WTC11 (cell line): Measurements from ENCODE around the gene ADAM8. TPM values are rescaled to one million over a fixed set of nuclear protein-coding genes. Genes with fewer than 3 reads are reported as not detected.
A peak's percentile ranks its signal among the peaks of the same experiment; 100 is the strongest.

Experiments
- ATAC-seq: fragments of 200-7000 bp; cut with Tn5 transposase; 2 replicates; pipeline ENCODE4 v1.10.0; 2021; ENCODE audit warnings: mild to moderate bottlenecking, moderate library complexity
- CTCF ChIA-PET: fragments of 300-600 bp; sonication (Branson Sonifier 250); formaldehyde crosslinking; loops from one replicate; lab custom pipeline; 2021; ENCODE audit warnings: antibody characterized with exemption; lab: Charles Lee
- POLR2A ChIA-PET: fragments of 350-600 bp; sonication (Branson Sonifier 250); formaldehyde crosslinking; loops from one replicate; lab custom pipeline; 2021; ENCODE audit warnings: antibody characterized with exemption; lab: Charles Lee
- DNase-seq: peaks from one replicate; pipeline ENCODE4 v3.0.0; 2021; ENCODE audit warnings: low spot score
- H3K27ac Mint-ChIP-seq: 2 replicates; pipeline ENCODE4 v1.8.0; 2021; ENCODE audit warnings: mixed read lengths
- H3K27me3 Mint-ChIP-seq: 2 replicates; pipeline ENCODE4 v1.8.0; 2021; ENCODE audit warnings: low read depth, mild to moderate bottlenecking, moderate library complexity, mixed read lengths
- H3K36me3 Mint-ChIP-seq: 2 replicates; pipeline ENCODE4 v1.8.0; 2021; ENCODE audit warnings: mixed read lengths
- H3K4me1 Mint-ChIP-seq: 2 replicates; pipeline ENCODE4 v1.8.0; 2022; ENCODE audit warnings: mixed read lengths
- H3K4me3 Mint-ChIP-seq: 2 replicates; pipeline ENCODE4 v1.8.0; 2021; ENCODE audit warnings: mild to moderate bottlenecking, moderate library complexity, mixed read lengths
- H3K9me3 Mint-ChIP-seq: 2 replicates; pipeline ENCODE4 v1.8.0; 2021; ENCODE audit warnings: mixed read lengths
- FOXJ3 ChIP-seq: sonication (generic); formaldehyde crosslinking; IDR thresholded peaks from 2 replicates; pipeline ENCODE4 v1.9.0; 2021; ENCODE audit warnings: missing genetic modification reagents, mild to moderate bottlenecking, borderline replicate concordance
- GRHL2 ChIP-seq: fragments of 250-450 bp; sonication (Bioruptor Pico); IDR thresholded peaks from 2 replicates; pipeline ENCODE4 v1.8.0; 2022; ENCODE audit warnings: mild to moderate bottlenecking, moderate library complexity; ENCODE audit not compliant: insufficient replicate concordance, severe bottlenecking
- IRF2 ChIP-seq: sonication (generic); formaldehyde crosslinking; IDR thresholded peaks from 2 replicates; pipeline ENCODE4 v1.8.0; 2022; ENCODE audit warnings: low read depth, missing genetic modification reagents, borderline replicate concordance
- MAX ChIP-seq: sonication (generic); formaldehyde crosslinking; IDR thresholded peaks from 2 replicates; pipeline ENCODE4 v1.8.0; 2022; ENCODE audit warnings: mild to moderate bottlenecking, missing genetic modification reagents
- MLX ChIP-seq: sonication (generic); formaldehyde crosslinking; IDR thresholded peaks from 2 replicates; pipeline ENCODE4 v1.8.1; 2023; ENCODE audit warnings: mild to moderate bottlenecking, missing genetic modification reagents, moderate library complexity
- NR3C1 ChIP-seq: sonication (generic); formaldehyde crosslinking; conservative IDR thresholded peaks from 2 replicates; pipeline ENCODE4 v1.8.1; 2023; ENCODE audit warnings: low read depth, mild to moderate bottlenecking, missing genetic modification reagents
- PRRX2 ChIP-seq: fragments of 250-450 bp; sonication (Bioruptor Pico); IDR thresholded peaks from 2 replicates; pipeline ENCODE4 v1.8.0; 2021; ENCODE audit warnings: mild to moderate bottlenecking
- RORB ChIP-seq: fragments of 250-450 bp; sonication (Bioruptor Pico); IDR thresholded peaks from 2 replicates; pipeline ENCODE4 v1.9.0; 2021; ENCODE audit warnings: mild to moderate bottlenecking
- USF1 ChIP-seq: sonication (generic); formaldehyde crosslinking; IDR thresholded peaks from 2 replicates; pipeline ENCODE4 v1.8.0; 2022; ENCODE audit warnings: mild to moderate bottlenecking, missing genetic modification reagents
- ZNF232 ChIP-seq: sonication (generic); formaldehyde crosslinking; IDR thresholded peaks from 2 replicates; pipeline ENCODE4 v1.8.0; 2022; ENCODE audit warnings: mild to moderate bottlenecking, missing genetic modification reagents
- total RNA-seq: library from RNA; stranded (reverse); gene quantifications from 3 replicates; pipeline ENCODE4 v1.2.3, GENCODE V29; 2021
- TF ChIP-seq, protein P1 (sequence below): fragments of 250-450 bp; sonication (Bioruptor Pico); IDR thresholded peaks from 2 replicates; pipeline ENCODE4 v1.9.0; 2021; ENCODE audit warnings: mild to moderate bottlenecking, borderline replicate concordance
- TF ChIP-seq, protein P2 (sequence below): sonication (generic); formaldehyde crosslinking; conservative IDR thresholded peaks from 2 replicates; pipeline ENCODE4 v1.8.1; 2023; ENCODE audit warnings: mild to moderate bottlenecking, low read depth, missing genetic modification reagents, moderate library complexity
- TF ChIP-seq, protein P3 (sequence below): fragments of 250-450 bp; sonication (Bioruptor Pico); IDR thresholded peaks from 2 replicates; pipeline ENCODE4 v1.9.0; 2021; ENCODE audit warnings: mild to moderate bottlenecking
- TF ChIP-seq, protein P4 (sequence below): sonication (generic); formaldehyde crosslinking; IDR thresholded peaks from 2 replicates; pipeline ENCODE4 v1.8.0; 2022; ENCODE audit warnings: mild to moderate bottlenecking, missing genetic modification reagents
- TF ChIP-seq, protein P5 (sequence below): sonication (generic); formaldehyde crosslinking; IDR thresholded peaks from 2 replicates; pipeline ENCODE4 v1.8.1; 2022; ENCODE audit warnings: low read depth, missing genetic modification reagents, borderline replicate concordance

The ADAM8 gene
- total RNA-seq, 1 experiment from 2014 or later = 7.2 TPM

DNA sequence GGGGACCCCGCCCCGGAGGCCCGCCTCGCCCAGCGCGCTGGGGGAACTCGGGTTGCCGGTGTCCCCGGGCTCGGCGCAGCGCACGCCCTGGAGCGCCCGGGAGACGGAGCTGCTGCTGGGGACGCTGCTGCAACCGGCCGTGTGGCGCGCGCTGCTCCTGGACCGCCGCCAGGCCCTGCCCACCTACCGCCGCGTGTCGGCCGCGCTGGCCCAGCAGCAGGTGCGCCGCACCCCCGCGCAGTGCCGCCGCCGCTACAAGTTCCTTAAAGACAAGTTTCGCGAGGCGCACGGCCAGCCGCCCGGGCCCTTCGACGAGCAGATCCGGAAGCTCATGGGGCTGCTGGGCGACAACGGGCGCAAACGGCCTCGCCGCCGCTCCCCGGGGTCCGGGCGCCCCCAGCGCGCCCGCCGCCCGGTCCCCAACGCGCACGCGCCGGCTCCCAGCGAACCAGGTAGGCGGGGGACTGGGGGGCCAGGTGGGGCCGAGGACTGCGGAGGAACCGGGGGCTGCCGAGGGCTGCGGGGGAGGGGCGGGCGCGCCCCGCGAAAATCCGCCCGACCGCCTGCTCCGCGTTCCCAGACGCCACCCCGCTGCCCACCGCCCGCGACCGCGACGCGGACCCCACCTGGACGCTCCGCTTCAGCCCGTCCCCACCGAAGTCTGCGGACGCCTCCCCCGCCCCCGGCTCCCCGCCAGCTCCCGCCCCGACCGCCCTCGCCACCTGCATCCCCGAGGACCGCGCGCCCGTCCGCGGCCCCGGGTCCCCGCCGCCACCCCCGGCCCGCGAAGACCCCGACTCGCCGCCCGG is 46.1 kb downstream of the ADAM8 start (continued):
- TF ChIP-seq, protein P1, sequence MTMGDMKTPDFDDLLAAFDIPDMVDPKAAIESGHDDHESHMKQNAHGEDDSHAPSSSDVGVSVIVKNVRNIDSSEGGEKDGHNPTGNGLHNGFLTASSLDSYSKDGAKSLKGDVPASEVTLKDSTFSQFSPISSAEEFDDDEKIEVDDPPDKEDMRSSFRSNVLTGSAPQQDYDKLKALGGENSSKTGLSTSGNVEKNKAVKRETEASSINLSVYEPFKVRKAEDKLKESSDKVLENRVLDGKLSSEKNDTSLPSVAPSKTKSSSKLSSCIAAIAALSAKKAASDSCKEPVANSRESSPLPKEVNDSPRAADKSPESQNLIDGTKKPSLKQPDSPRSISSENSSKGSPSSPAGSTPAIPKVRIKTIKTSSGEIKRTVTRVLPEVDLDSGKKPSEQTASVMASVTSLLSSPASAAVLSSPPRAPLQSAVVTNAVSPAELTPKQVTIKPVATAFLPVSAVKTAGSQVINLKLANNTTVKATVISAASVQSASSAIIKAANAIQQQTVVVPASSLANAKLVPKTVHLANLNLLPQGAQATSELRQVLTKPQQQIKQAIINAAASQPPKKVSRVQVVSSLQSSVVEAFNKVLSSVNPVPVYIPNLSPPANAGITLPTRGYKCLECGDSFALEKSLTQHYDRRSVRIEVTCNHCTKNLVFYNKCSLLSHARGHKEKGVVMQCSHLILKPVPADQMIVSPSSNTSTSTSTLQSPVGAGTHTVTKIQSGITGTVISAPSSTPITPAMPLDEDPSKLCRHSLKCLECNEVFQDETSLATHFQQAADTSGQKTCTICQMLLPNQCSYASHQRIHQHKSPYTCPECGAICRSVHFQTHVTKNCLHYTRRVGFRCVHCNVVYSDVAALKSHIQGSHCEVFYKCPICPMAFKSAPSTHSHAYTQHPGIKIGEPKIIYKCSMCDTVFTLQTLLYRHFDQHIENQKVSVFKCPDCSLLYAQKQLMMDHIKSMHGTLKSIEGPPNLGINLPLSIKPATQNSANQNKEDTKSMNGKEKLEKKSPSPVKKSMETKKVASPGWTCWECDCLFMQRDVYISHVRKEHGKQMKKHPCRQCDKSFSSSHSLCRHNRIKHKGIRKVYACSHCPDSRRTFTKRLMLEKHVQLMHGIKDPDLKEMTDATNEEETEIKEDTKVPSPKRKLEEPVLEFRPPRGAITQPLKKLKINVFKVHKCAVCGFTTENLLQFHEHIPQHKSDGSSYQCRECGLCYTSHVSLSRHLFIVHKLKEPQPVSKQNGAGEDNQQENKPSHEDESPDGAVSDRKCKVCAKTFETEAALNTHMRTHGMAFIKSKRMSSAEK (CRISPR knock-in tag) = no peak
- no peak for TF ChIP-seq RORB (CRISPR knock-in tag)
- TF ChIP-seq, protein P2, sequence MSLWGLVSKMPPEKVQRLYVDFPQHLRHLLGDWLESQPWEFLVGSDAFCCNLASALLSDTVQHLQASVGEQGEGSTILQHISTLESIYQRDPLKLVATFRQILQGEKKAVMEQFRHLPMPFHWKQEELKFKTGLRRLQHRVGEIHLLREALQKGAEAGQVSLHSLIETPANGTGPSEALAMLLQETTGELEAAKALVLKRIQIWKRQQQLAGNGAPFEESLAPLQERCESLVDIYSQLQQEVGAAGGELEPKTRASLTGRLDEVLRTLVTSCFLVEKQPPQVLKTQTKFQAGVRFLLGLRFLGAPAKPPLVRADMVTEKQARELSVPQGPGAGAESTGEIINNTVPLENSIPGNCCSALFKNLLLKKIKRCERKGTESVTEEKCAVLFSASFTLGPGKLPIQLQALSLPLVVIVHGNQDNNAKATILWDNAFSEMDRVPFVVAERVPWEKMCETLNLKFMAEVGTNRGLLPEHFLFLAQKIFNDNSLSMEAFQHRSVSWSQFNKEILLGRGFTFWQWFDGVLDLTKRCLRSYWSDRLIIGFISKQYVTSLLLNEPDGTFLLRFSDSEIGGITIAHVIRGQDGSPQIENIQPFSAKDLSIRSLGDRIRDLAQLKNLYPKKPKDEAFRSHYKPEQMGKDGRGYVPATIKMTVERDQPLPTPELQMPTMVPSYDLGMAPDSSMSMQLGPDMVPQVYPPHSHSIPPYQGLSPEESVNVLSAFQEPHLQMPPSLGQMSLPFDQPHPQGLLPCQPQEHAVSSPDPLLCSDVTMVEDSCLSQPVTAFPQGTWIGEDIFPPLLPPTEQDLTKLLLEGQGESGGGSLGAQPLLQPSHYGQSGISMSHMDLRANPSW (CRISPR knock-in tag) = no peak

DNA sequence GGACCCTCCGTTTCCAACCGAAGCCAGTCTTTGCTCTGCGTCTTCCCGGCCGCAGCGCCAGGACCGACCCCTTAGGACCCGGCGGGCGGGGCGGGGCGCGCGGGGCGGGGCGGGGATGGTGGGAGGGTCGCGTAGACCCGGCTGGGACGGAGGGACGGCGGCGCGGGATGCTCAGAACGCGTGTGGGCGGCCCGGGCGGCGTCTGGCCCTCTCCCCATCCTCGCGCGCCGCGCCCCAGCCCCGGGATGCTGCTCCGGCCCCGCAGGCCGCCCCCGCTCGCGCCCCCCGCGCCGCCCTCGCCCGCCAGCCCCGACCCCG is 46.7 kb downstream of the ADAM8 start, which contains the start of gene UTF1:
UTF1 (plus strand) TSS at position 174 of the 318 bp plus-strand sequence; CDS start at position 246, 72 bp downstream.
- Mint-ChIP-seq H3K4me3 (peak within 1 kb of the TSS; percentile 80), H3K9me3 (no peaks in the 10 kb centered on the region), H3K27ac (peak within 1 kb of the TSS; percentile 86), H3K4me1 (peaks cover 52% of the 10 kb centered on the region), H3K27me3 (peaks cover 52% of the 10 kb centered on the region), H3K36me3 (peaks cover 4% of the 10 kb centered on the region)
- DNase-seq (peak; percentile 56), ATAC-seq (peak; percentile 25)
- POLR2A ChIA-PET = no interaction called here
- CTCF ChIA-PET = no interaction called here
- TF ChIP-seq PRRX2 = no peak
- TF ChIP-seq MLX (CRISPR knock-in tag) = no peak
- TF ChIP-seq MAX (CRISPR knock-in tag) = no peak
- no peak for TF ChIP-seq ZNF232 (CRISPR knock-in tag)
- TF ChIP-seq USF1 (CRISPR knock-in tag) = no peak
- TF ChIP-seq, protein P3, sequence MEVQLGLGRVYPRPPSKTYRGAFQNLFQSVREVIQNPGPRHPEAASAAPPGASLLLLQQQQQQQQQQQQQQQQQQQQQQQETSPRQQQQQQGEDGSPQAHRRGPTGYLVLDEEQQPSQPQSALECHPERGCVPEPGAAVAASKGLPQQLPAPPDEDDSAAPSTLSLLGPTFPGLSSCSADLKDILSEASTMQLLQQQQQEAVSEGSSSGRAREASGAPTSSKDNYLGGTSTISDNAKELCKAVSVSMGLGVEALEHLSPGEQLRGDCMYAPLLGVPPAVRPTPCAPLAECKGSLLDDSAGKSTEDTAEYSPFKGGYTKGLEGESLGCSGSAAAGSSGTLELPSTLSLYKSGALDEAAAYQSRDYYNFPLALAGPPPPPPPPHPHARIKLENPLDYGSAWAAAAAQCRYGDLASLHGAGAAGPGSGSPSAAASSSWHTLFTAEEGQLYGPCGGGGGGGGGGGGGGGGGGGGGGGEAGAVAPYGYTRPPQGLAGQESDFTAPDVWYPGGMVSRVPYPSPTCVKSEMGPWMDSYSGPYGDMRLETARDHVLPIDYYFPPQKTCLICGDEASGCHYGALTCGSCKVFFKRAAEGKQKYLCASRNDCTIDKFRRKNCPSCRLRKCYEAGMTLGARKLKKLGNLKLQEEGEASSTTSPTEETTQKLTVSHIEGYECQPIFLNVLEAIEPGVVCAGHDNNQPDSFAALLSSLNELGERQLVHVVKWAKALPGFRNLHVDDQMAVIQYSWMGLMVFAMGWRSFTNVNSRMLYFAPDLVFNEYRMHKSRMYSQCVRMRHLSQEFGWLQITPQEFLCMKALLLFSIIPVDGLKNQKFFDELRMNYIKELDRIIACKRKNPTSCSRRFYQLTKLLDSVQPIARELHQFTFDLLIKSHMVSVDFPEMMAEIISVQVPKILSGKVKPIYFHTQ (CRISPR knock-in tag) = no peak
- no peak for TF ChIP-seq FOXJ3 (CRISPR knock-in tag)
- no peak for TF ChIP-seq IRF2 (CRISPR knock-in tag)
- TF ChIP-seq, protein P4, sequence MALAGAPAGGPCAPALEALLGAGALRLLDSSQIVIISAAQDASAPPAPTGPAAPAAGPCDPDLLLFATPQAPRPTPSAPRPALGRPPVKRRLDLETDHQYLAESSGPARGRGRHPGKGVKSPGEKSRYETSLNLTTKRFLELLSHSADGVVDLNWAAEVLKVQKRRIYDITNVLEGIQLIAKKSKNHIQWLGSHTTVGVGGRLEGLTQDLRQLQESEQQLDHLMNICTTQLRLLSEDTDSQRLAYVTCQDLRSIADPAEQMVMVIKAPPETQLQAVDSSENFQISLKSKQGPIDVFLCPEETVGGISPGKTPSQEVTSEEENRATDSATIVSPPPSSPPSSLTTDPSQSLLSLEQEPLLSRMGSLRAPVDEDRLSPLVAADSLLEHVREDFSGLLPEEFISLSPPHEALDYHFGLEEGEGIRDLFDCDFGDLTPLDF (CRISPR knock-in tag) = no peak
- no peak for TF ChIP-seq NR3C1
- TF ChIP-seq, protein P5, sequence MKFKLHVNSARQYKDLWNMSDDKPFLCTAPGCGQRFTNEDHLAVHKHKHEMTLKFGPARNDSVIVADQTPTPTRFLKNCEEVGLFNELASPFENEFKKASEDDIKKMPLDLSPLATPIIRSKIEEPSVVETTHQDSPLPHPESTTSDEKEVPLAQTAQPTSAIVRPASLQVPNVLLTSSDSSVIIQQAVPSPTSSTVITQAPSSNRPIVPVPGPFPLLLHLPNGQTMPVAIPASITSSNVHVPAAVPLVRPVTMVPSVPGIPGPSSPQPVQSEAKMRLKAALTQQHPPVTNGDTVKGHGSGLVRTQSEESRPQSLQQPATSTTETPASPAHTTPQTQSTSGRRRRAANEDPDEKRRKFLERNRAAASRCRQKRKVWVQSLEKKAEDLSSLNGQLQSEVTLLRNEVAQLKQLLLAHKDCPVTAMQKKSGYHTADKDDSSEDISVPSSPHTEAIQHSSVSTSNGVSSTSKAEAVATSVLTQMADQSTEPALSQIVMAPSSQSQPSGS (CRISPR knock-in tag) = no peak
- no peak for TF ChIP-seq GRHL2
- TF ChIP-seq, protein P1 (CRISPR knock-in tag) = no peak
